Measurements from ENCODE around the gene PLXNA2.

Gene PLXNA2

DNA sequence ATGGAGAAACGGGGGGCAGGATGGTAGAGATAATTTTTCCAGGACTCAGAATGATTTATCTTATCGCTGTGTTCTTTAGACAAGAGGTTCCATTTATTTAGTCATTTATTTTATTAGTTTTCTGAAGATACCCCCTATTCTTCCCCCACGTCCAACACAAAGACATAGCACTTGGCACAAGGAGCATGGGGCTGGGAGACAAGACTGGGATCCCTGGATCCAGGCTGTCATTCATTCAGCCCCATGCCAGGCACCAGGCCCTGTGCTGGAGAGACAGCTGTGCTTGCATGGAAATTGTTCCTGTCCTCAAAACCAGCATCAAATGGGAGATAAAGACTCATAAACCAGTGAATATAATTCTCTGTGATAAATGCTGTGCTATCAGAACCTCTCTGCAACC lies 27.1 kb upstream of the PLXNA2 start:
- TF ChIP-seq TAF1 (IDR thresholded peaks at IDR 0.05; ENCODE audit: borderline replicate concordance, insufficient read depth, low read length), result no peak

DNA sequence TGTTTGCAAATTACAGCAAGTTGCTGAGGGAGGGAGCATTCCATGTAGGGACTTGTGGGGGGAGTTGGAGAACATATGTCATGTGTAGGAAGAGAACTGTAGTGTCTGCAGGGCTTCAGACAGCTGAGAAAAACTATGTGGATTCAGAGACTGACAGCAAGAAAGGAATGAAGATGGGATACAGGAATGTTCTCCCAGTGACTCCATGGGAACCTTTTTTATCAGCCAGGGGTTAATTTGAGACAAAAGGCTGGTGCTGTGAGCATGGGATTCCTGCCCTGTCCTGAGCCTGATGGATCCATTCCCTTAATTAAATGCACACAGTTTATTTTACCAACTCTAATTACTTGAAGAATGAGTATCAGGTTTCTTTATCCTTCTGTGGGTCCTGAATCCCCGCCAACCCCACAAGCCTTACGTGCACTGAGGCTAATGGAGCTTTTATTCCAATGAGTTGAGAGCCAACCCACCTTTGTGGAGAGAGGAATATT lies 26.5 kb upstream of the PLXNA2 start:
- TF ChIP-seq SIN3A (IDR thresholded peaks at IDR 0.05; ENCODE audit: borderline replicate concordance, insufficient read depth, low read length) (no peak), POLR2AphosphoS5 (IDR thresholded peaks at IDR 0.05; ENCODE audit: low read depth, low read length) (no peak), TAF1 (IDR thresholded peaks at IDR 0.05; ENCODE audit: borderline replicate concordance, insufficient read depth, low read length) (no peak), FOXP2 (optimal IDR thresholded peaks at IDR 0.05; ENCODE audit: borderline replicate concordance, extremely low read depth, extremely low read length, insufficient read depth) (no peak)
- TF ChIP-seq, protein P1, sequence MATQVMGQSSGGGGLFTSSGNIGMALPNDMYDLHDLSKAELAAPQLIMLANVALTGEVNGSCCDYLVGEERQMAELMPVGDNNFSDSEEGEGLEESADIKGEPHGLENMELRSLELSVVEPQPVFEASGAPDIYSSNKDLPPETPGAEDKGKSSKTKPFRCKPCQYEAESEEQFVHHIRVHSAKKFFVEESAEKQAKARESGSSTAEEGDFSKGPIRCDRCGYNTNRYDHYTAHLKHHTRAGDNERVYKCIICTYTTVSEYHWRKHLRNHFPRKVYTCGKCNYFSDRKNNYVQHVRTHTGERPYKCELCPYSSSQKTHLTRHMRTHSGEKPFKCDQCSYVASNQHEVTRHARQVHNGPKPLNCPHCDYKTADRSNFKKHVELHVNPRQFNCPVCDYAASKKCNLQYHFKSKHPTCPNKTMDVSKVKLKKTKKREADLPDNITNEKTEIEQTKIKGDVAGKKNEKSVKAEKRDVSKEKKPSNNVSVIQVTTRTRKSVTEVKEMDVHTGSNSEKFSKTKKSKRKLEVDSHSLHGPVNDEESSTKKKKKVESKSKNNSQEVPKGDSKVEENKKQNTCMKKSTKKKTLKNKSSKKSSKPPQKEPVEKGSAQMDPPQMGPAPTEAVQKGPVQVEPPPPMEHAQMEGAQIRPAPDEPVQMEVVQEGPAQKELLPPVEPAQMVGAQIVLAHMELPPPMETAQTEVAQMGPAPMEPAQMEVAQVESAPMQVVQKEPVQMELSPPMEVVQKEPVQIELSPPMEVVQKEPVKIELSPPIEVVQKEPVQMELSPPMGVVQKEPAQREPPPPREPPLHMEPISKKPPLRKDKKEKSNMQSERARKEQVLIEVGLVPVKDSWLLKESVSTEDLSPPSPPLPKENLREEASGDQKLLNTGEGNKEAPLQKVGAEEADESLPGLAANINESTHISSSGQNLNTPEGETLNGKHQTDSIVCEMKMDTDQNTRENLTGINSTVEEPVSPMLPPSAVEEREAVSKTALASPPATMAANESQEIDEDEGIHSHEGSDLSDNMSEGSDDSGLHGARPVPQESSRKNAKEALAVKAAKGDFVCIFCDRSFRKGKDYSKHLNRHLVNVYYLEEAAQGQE (IDR thresholded peaks at IDR 0.05; ENCODE audit: insufficient read depth in 1 of 2, low read depth in 2 of 2, low read length in 2 of 2), result no peak

DNA sequence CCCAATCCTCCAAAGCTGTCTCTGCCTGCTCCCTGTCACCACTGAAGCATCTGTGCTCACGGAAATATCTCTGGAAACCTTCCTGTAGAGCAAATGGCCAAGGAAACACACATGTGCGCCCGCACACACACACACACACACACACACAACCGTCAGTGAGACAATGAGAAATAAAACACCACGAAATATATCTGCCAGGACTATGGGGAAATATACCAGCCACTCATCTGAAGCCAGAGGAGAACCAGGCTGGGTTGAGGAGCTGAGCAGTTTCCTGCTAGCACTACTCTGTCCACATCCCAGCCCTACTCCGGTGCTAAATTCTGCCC lies 25.1 kb upstream of the PLXNA2 start:
- TF ChIP-seq FOXP2 (optimal IDR thresholded peaks at IDR 0.05; ENCODE audit: borderline replicate concordance, extremely low read depth, extremely low read length, insufficient read depth), result no peak
- TF ChIP-seq POLR2AphosphoS5 (IDR thresholded peaks at IDR 0.05; ENCODE audit: low read depth, low read length), result no peak
- no peak for TF ChIP-seq TAF1 (IDR thresholded peaks at IDR 0.05; ENCODE audit: borderline replicate concordance, insufficient read depth, low read length)
- TF ChIP-seq SIN3A (IDR thresholded peaks at IDR 0.05; ENCODE audit: borderline replicate concordance, insufficient read depth, low read length), result no peak
- TF ChIP-seq, protein P1 (IDR thresholded peaks at IDR 0.05; ENCODE audit: insufficient read depth in 1 of 2, low read depth in 2 of 2, low read length in 2 of 2), result no peak

DNA sequence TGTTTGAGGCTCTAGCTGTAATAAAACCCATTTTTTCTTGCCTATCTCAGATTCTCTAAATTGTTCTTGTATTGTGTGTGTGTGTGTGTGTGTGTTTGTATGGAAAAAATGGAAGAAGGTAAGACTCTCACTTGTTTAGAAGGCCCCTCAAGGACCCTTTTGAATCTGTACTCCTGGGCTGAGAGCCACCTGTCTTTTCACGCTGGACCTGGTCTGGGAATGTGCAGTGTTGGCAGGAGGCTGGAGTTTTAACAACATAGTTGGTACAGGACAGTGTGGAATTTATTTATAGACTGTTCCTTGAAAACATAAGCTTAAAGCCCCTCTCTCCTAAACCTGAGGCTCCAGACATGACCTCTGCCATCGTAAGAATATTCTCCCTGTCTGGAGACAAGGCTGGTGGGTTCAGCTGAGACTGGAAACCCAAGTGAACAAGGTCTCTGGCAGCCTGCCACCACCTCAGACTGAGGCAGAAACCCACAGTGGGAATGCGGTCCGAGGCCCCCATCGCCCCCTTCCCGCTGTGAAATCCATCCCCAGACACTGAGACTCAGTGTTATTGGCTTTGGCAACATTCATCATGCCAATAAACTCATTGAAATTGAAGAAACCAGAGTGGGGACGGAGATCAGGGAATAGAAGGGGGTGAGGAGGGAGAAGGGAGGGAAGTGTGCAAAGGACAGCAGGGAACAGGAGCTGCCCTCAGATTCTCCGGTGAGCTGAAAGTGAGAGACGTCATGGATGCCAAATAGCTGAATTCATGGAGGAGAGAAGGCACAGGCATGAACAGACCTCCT lies 24.6 kb upstream of the PLXNA2 start:
- TF ChIP-seq SIN3A (IDR thresholded peaks at IDR 0.05; ENCODE audit: borderline replicate concordance, insufficient read depth, low read length), result no peak
- TF ChIP-seq FOXP2 (optimal IDR thresholded peaks at IDR 0.05; ENCODE audit: borderline replicate concordance, extremely low read depth, extremely low read length, insufficient read depth), result no peak
- no peak for TF ChIP-seq POLR2AphosphoS5 (IDR thresholded peaks at IDR 0.05; ENCODE audit: low read depth, low read length)
- TF ChIP-seq TAF1 (IDR thresholded peaks at IDR 0.05; ENCODE audit: borderline replicate concordance, insufficient read depth, low read length), result no peak
- TF ChIP-seq, protein P1 (IDR thresholded peaks at IDR 0.05; ENCODE audit: insufficient read depth in 1 of 2, low read depth in 2 of 2, low read length in 2 of 2), result no peak

DNA sequence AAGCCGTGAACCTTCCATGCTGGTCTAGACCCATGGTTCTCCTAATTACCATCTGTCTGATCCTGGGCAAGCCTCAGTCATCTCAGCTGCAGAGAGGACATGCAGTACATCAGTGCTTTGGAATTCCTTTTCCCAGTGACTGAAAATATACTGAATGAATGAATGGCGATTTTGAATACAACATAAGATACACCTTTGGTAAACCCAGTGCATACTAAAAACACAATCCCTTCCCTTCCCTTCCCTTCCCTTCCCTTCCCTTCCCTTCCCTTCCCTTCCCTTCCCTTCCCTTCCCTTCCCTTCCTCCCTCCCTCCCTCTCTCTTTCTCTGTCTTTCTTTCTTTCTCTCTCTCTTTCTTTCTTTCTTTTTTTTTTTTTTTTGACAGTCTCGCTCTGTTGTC lies 21.3 kb upstream of the PLXNA2 start:
- TF ChIP-seq, protein P1 (IDR thresholded peaks at IDR 0.05; ENCODE audit: insufficient read depth in 1 of 2, low read depth in 2 of 2, low read length in 2 of 2), result no peak
- TF ChIP-seq SIN3A (IDR thresholded peaks at IDR 0.05; ENCODE audit: borderline replicate concordance, insufficient read depth, low read length), result no peak
